ENCODE results near the gene LGALS14.
A peak's percentile ranks its signal among the peaks of the same experiment; 100 is the strongest.
"Not testable (repeated sequence)": the region's sequence is repeated elsewhere in the genome, so short reads cannot be mapped to it uniquely, and the experiment has no call there.

Gene LGALS14

DNA sequence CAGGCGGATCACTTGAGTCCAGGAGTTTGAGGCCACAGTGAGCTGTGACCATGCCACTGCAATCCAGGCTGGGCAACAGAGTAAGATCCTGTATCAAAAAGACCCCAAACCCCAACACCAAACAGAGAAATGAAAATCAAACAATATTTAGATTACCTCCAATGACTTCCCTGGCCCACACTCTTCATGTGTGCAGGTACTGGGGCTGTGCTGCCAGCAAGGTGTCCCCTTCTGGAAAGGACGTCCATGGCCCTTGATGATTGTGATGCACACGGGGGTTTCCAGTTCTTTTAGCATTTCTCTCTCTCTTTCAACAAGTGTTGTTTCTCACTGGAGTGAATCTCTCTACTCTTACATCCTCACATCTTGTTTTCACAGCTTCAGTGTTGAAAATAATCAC lies 23.7 kb upstream of the LGALS14 start:
- H3K27me3 Mint-ChIP-seq: peaks cover 4% of the 10 kb centered on the region
- H3K4me3 Mint-ChIP-seq: no peak overlapping the region
- peak overlapping the region; percentile 94 for H3K27ac Mint-ChIP-seq
- H3K9me3 Mint-ChIP-seq: no peaks in the 10 kb centered on the region
- no peak for DNase-seq
- no peaks in the 10 kb centered on the region for H3K36me3 Mint-ChIP-seq (ENCODE audit: low read depth)
- H3K4me1 Mint-ChIP-seq (ENCODE audit: low read depth): peaks cover 45% of the 10 kb centered on the region

- no peaks in the 10 kb centered on the region for H3K36me3 Mint-ChIP-seq (ENCODE audit: low read depth)
- H3K9me3 Mint-ChIP-seq: no peaks in the 10 kb centered on the region
- no peak overlapping the region for H3K4me3 Mint-ChIP-seq
- H3K4me1 Mint-ChIP-seq (ENCODE audit: low read depth): peaks cover 41% of the 10 kb centered on the region
- H3K27ac Mint-ChIP-seq: no peak overlapping the region
- H3K27me3 Mint-ChIP-seq: peaks cover 5% of the 10 kb centered on the region
- DNase-seq: no peak
Measured at GRCh38 chr19:39681416-39681815, 22.9 kb upstream of the LGALS14 start.

DNA sequence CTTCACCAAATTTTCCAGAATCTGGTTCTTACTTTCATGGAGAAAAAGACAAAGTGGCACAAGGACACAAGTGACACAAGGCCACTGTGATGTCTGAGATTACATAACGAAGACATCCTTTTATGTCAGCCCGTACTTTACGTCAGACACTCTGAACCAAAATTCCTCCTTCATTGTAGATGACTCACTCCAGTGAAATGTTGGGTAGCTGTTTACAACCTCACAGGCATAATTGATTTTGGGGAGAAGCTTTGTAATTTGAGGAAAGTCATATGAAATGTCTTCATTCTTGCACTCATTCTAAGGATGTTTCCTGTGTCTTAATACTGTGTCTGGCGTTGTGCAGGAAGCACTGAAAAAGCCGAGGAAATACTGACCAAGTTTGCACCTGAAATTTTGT lies 20.0 kb upstream of the LGALS14 start:
- DNase-seq: no peak
- H3K4me3 Mint-ChIP-seq: no peak overlapping the region
- H3K4me1 Mint-ChIP-seq (ENCODE audit: low read depth): peaks cover 23% of the 10 kb centered on the region
- no peak overlapping the region for H3K27ac Mint-ChIP-seq
- H3K9me3 Mint-ChIP-seq: no peaks in the 10 kb centered on the region
- no peaks in the 10 kb centered on the region for H3K36me3 Mint-ChIP-seq (ENCODE audit: low read depth)
- H3K27me3 Mint-ChIP-seq: peaks cover 10% of the 10 kb centered on the region

DNA sequence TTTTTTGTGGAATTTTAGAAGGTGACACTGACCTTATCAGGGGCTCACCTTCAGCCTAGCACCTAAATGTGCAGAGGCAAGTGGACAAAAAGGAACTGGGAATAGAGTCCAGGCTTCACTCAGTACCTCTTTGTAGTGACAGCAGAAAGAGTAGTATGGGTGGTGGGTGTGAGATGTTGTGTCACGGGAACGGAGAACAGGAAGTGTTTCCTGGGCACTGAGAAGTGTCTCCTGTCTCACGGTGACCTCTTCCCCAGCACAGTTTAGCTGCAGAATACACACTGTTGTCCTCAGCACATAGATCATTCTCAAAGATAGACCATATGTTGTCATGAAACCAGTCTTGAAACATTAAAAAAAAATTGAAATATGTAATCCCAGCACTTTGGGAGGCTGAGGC lies 17.5 kb upstream of the LGALS14 start:
- H3K27me3 Mint-ChIP-seq: peaks cover 14% of the 10 kb centered on the region
- peaks cover 5% of the 10 kb centered on the region for H3K9me3 Mint-ChIP-seq
- H3K36me3 Mint-ChIP-seq (ENCODE audit: low read depth): no peaks in the 10 kb centered on the region
- H3K27ac Mint-ChIP-seq: no peak overlapping the region
- no peak overlapping the region for H3K4me3 Mint-ChIP-seq
- peaks cover 8% of the 10 kb centered on the region for H3K4me1 Mint-ChIP-seq (ENCODE audit: low read depth)
- no peak for DNase-seq

DNA sequence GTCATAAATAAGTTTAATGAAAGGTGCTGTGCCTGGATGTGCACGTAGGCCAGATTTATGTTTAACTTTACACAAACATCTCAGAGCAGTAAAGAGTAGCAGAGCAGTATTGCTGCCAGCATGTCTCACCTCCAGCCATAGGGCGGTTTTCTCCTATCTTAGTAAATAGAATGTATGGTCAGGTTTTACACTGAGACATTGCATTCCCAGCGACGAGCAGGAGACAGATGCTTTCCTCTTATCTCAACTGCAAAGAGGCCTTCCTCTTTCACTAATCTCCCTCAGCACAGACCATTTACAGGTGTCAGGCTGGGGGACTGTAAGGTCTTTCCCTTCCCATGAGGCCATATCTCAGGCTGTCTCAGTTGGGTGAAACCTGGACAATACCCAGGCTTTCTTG lies 15.6 kb upstream of the LGALS14 start:
- H3K36me3 Mint-ChIP-seq (ENCODE audit: low read depth); H3K9me3 Mint-ChIP-seq; DNase-seq; H3K27ac Mint-ChIP-seq; H3K4me3 Mint-ChIP-seq: not testable (repeated sequence)
- H3K4me1 Mint-ChIP-seq (ENCODE audit: low read depth): peaks cover 21% of the 10 kb centered on the region
- H3K27me3 Mint-ChIP-seq: peaks cover 23% of the 10 kb centered on the region

DNA sequence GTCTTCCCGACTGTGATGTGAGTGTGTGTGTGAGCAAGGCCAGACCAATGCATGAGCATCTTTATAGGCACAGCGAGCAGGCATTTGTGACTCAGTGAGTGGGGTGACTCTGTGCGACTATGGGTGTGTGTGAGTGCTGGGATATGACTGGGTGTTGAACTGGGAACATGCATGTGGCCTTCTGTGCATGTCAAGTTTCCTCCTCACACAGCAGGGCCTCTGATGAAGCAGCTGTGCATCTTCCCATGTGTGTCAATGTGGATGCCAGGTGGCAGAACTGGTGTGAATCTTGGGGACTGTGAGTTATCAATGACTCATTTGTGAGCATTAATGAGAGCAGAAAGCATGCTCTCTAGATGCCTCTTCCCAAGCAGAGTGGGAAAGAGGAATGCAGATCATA lies 12.1 kb upstream of the LGALS14 start:
- H3K36me3 Mint-ChIP-seq (ENCODE audit: low read depth): no peaks in the 10 kb centered on the region
- no peak overlapping the region for H3K27ac Mint-ChIP-seq
- peaks cover 12% of the 10 kb centered on the region for H3K4me1 Mint-ChIP-seq (ENCODE audit: low read depth)

GRCh38 chr19:39692822-39693221 lies 11.5 kb upstream of the LGALS14 start:
- no peak for DNase-seq
- H3K27me3 Mint-ChIP-seq: peaks cover 46% of the 10 kb centered on the region

More for the DNA sequence above, 12.1 kb upstream of the LGALS14 start:
- Mint-ChIP-seq H3K9me3 (peaks cover 5% of the 10 kb centered on the region), H3K4me3 (no peak overlapping the region), H3K27me3 (peaks cover 39% of the 10 kb centered on the region)
- DNase-seq: no peak

DNA sequence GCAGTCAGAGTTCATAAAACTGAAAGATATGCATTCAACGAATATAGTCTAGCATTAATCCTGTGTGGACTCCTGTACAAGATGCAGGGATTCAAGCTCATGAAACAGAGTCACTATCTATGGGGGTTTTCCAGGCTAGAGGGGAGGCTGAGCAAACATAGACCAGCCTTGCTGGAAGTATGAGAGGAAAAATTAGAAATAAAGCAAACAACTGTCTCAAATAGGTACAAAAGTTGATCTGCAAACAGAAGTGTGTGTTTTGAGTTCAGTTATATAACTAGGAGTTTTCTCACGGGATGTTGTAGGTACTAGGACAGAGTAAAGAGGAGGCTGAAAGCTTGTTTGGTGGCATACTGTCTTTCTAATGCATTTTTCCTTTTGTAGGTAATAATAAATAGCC lies 8.5 kb upstream of the LGALS14 start:
- H3K9me3 Mint-ChIP-seq: no peaks in the 10 kb centered on the region
- H3K36me3 Mint-ChIP-seq (ENCODE audit: low read depth): no peaks in the 10 kb centered on the region
- H3K27ac Mint-ChIP-seq: no peak overlapping the region
- peaks cover 12% of the 10 kb centered on the region for H3K4me1 Mint-ChIP-seq (ENCODE audit: low read depth)
- peaks cover 55% of the 10 kb centered on the region for H3K27me3 Mint-ChIP-seq
- H3K4me3 Mint-ChIP-seq: no peak overlapping the region
- DNase-seq: no peak

More at GRCh38 chr19:39692822-39693221, 11.5 kb upstream of the LGALS14 start:
- H3K4me1 Mint-ChIP-seq (ENCODE audit: low read depth): peaks cover 12% of the 10 kb centered on the region
- H3K9me3 Mint-ChIP-seq: peaks cover 5% of the 10 kb centered on the region
- H3K27ac Mint-ChIP-seq: no peak overlapping the region
- no peak overlapping the region for H3K4me3 Mint-ChIP-seq
- H3K36me3 Mint-ChIP-seq (ENCODE audit: low read depth): no peaks in the 10 kb centered on the region

- Mint-ChIP-seq H3K4me1 (ENCODE audit: low read depth) (peaks cover 12% of the 10 kb centered on the region), H3K27ac (no peak overlapping the region), H3K9me3 (no peaks in the 10 kb centered on the region), H3K27me3 (peaks cover 59% of the 10 kb centered on the region), H3K36me3 (ENCODE audit: low read depth) (no peaks in the 10 kb centered on the region), H3K4me3 (no peak overlapping the region)
- DNase-seq: no peak
Measured at GRCh38 chr19:39696387-39696786, 7.9 kb upstream of the LGALS14 start.

GRCh38 chr19:39698535-39698934 lies 5.7 kb upstream of the LGALS14 start:
- peaks cover 57% of the 10 kb centered on the region for H3K27me3 Mint-ChIP-seq
- no peak overlapping the region for H3K27ac Mint-ChIP-seq
- no peaks in the 10 kb centered on the region for H3K9me3 Mint-ChIP-seq
- H3K4me3 Mint-ChIP-seq: no peak overlapping the region
- DNase-seq: no peak
- H3K36me3 Mint-ChIP-seq (ENCODE audit: low read depth): no peaks in the 10 kb centered on the region
- H3K4me1 Mint-ChIP-seq (ENCODE audit: low read depth): peaks cover 2% of the 10 kb centered on the region

DNA sequence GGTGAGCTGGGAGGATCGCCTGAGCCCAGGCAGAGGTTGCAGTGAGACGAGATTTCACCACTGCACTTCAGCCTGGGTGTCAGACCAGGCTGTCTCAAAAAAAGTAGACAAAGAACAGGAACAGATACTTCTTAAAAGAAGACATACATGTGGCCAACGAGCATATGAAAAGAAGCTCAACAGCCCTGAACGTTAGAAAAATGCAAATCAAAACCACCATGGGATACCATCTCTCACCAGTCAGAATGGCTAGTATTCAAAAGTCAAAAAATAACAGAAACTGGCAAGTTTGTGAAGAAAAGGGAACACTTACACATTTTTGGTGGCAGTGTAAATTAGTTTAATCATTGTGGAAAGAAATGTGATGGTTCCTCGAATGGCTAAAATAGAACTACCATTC lies 3.0 kb upstream of the LGALS14 start:
- Mint-ChIP-seq H3K36me3 (ENCODE audit: low read depth) (no peaks in the 10 kb centered on the region), H3K4me1 (ENCODE audit: low read depth) (peaks cover 27% of the 10 kb centered on the region), H3K4me3 (no peak overlapping the region), H3K9me3 (no peaks in the 10 kb centered on the region), H3K27me3 (peaks cover 37% of the 10 kb centered on the region), H3K27ac (no peak overlapping the region)
- DNase-seq: no peak

DNA sequence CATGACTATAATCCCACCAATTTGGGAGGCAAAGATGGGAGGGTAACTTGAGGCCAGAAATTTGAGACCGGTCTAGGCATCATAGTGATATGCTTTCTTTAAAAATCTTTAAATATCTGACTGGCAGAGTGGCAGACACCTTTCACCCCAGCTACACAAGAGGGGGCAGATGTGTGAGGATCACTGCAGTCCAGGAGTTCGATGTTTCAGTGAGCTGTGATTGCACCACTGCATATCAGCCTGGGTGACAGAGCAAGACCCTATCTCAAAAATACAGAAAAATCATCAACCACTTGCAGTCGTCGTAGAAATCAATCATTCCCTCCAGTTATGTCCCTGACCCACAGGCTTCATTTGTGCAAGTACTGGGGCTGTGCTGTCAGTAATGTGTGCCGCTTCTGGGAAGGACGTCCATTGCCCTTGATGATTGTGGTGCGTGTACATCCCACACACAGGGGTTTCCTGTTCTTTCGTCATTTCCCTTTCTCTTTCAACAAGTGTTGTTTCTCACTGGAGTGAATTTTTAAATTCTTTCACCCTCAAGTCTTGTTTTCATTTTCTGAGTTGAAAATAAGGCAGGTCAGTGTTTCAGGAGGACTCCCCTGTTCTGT lies 1.4 kb downstream of the LGALS14 start:
- H3K4me1 Mint-ChIP-seq (ENCODE audit: low read depth): peaks cover 46% of the 10 kb centered on the region
- H3K9me3 Mint-ChIP-seq: no peaks in the 10 kb centered on the region
- H3K4me3 Mint-ChIP-seq: no peak overlapping the region
- DNase-seq: no peak
- peak overlapping the region; percentile 81 for H3K27ac Mint-ChIP-seq
- H3K36me3 Mint-ChIP-seq (ENCODE audit: low read depth): no peaks in the 10 kb centered on the region
- peaks cover 10% of the 10 kb centered on the region for H3K27me3 Mint-ChIP-seq

DNA sequence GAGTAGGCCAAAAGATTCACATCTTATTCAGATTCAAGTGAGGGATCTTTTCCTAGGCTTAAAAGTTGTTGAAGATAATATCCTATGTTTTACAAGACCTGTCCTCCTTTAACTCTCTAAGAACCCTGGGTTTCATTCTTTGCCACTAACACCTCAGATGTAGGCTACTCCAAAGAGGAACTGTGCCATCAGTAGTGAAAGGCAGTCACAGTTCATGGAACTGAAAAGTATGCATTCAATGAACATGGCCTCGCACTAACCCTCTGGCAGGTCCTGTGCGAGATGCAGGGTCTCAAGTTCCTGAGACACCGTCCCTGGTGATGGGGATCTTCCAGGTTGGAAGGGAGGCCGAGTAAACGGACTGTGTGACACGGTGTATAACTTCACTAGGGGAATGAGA lies 4.3 kb downstream of the LGALS14 start:
- no peak for DNase-seq
- Mint-ChIP-seq H3K27me3 (no peaks in the 10 kb centered on the region), H3K27ac (no peak overlapping the region), H3K36me3 (ENCODE audit: low read depth) (no peaks in the 10 kb centered on the region), H3K4me3 (no peak overlapping the region), H3K9me3 (no peaks in the 10 kb centered on the region), H3K4me1 (ENCODE audit: low read depth) (peaks cover 47% of the 10 kb centered on the region)

DNA sequence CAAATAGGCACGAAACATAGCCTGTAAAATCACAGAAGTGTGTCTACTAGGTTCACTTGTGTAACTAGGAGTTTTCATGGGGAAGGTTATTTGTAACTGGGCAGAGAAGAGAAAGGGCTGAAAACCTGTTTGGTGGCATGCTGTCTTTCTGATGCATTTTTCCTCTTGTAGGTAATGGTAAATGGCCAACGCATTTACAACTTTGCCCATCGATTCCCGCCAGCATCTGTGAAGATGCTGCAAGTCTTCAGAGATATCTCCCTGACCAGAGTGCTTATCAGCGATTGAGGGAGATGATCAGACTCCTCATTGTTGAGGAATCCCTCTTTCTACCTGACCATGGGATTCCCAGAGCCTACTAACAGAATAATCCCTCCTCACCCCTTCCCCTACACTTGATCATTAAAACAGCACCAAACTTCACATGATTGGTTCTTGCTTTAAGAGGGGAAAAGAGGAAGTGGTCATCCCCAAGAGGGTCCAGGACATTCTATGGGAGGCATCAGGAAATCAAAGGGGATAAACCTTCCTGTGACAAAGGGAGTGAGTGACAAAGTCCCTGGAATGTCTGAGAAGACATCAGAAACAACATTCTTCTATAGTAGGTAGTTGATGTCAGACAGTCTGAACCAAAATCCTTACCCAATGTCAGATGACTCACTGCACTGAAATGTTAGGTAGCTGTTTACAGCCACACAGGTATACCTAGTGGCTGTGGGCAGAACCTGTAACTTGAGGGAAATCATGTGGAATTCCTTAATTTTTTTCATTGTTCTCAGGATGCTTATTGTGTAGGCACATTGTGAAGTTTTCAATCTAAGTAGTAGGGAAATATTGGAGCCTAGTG lies 5.0 kb downstream of the LGALS14 start:
- no peaks in the 10 kb centered on the region for H3K27me3 Mint-ChIP-seq
- no peak for DNase-seq
- no peak overlapping the region for H3K27ac Mint-ChIP-seq

GRCh38 chr19:39710333-39710890 lies 6.1 kb downstream of the LGALS14 start:
- peaks cover 31% of the 10 kb centered on the region for H3K4me1 Mint-ChIP-seq (ENCODE audit: low read depth)
- H3K4me3 Mint-ChIP-seq: no peak overlapping the region
- no peak overlapping the region for H3K27ac Mint-ChIP-seq
- H3K36me3 Mint-ChIP-seq (ENCODE audit: low read depth): no peaks in the 10 kb centered on the region
- no peak for DNase-seq
- H3K27me3 Mint-ChIP-seq: peaks cover 3% of the 10 kb centered on the region
- H3K9me3 Mint-ChIP-seq: no peaks in the 10 kb centered on the region

More for the DNA sequence above, 5.0 kb downstream of the LGALS14 start:
- H3K4me3 Mint-ChIP-seq: no peak overlapping the region
- no peaks in the 10 kb centered on the region for H3K9me3 Mint-ChIP-seq
- H3K4me1 Mint-ChIP-seq (ENCODE audit: low read depth): peaks cover 43% of the 10 kb centered on the region
- no peaks in the 10 kb centered on the region for H3K36me3 Mint-ChIP-seq (ENCODE audit: low read depth)
